IMR-90 (cell line): ENCODE measurements around the gene ROS1. TPM values are rescaled to one million over a fixed set of nuclear protein-coding genes. Genes with fewer than 3 reads are reported as not detected.

Experiments used
- ATAC-seq: fragments of 200-7000 bp; cut with Tn5 transposase; 2 replicates; pipeline ENCODE4 v1.9.1; 2020; ENCODE audit warnings: low read depth, mild to moderate bottlenecking, moderate library complexity
- BruUV-seq: library from RNA; stranded (reverse); fragments of 400-500 nt; replicated peaks from 2 replicates; lab custom pipeline; 2021; lab: Mats Ljungman, UMichigan
- CTCF ChIA-PET: fragments of 300-600 bp; formaldehyde crosslinking; extraction: SDS; loops from one replicate; lab custom pipeline; 2021; ENCODE audit warnings: antibody characterized with exemption; lab: Yijun Ruan, JAX
- POLR2A ChIA-PET: fragments of 300-600 bp; sonication (Branson Sonifier 250); formaldehyde crosslinking; loops from one replicate; lab custom pipeline; 2022; ENCODE audit warnings: antibody characterized with exemption; ENCODE audit not compliant: unreplicated experiment; lab: Charles Lee
- DNase-seq: peaks from one replicate; pipeline ENCODE4 v3.0.0; 2013
- H2AFZ ChIP-seq: replicated peaks from 2 replicates; pipeline ENCODE3; 2013; ENCODE audit warnings: low read length, mild to moderate bottlenecking; ENCODE audit not compliant: poor library complexity
- H2AK5ac ChIP-seq: 2 replicates; pipeline ENCODE4 v1.6.1; 2013; ENCODE audit warnings: low read depth, low read length, inconsistent platforms
- H2AK9ac ChIP-seq: replicated peaks from 2 replicates; pipeline ENCODE3; 2013; ENCODE audit warnings: mild to moderate bottlenecking, low read depth, low read length, moderate library complexity; ENCODE audit not compliant: poor library complexity
- H2BK120ac ChIP-seq: 2 replicates; pipeline ENCODE4 v1.6.1; 2013; ENCODE audit warnings: low read depth, low read length, inconsistent platforms
- H2BK15ac ChIP-seq: 3 replicates; pipeline ENCODE4 v1.6.1; 2013; ENCODE audit warnings: low read depth, low read length, inconsistent platforms
- H2BK20ac ChIP-seq: 2 replicates; pipeline ENCODE4 v1.6.1; 2013; ENCODE audit warnings: low read depth, mild to moderate bottlenecking, inconsistent platforms, low read length, moderate library complexity
- H2BK5ac ChIP-seq: 2 replicates; pipeline ENCODE4 v1.6.1; 2013; ENCODE audit warnings: mild to moderate bottlenecking, low read depth, low read length, inconsistent platforms; ENCODE audit not compliant: poor library complexity, severe bottlenecking
- H3K14ac ChIP-seq: replicated peaks from 2 replicates; pipeline ENCODE4 v1.6.1; 2013; ENCODE audit warnings: low read depth, low read length, inconsistent platforms
- H3K18ac ChIP-seq: 2 replicates; pipeline ENCODE4 v1.6.1; 2013; ENCODE audit warnings: low read depth, low read length, control low read depth
- H3K23ac ChIP-seq: 2 replicates; pipeline ENCODE4 v1.6.1; 2013; ENCODE audit warnings: low read depth, low read length, inconsistent platforms
- H3K27ac ChIP-seq: 2 replicates; pipeline ENCODE4 v1.5.1; 2013; ENCODE audit warnings: mild to moderate bottlenecking, control low read depth, low read length; ENCODE audit not compliant: insufficient read depth
- H3K27me3 ChIP-seq: 2 replicates; pipeline ENCODE4 v1.6.1; 2013; ENCODE audit warnings: low read length; ENCODE audit not compliant: control insufficient read depth, insufficient read depth
- H3K36me3 ChIP-seq: 2 replicates; pipeline ENCODE4 v1.6.1; 2013; ENCODE audit warnings: low read length, mixed read lengths; ENCODE audit not compliant: control insufficient read depth, insufficient read depth
- H3K4ac ChIP-seq: 2 replicates; pipeline ENCODE4 v1.6.1; 2013; ENCODE audit warnings: low read depth, low read length, inconsistent platforms
- H3K4me1 ChIP-seq: 2 replicates; pipeline ENCODE4 v1.6.1; 2013; ENCODE audit warnings: low read length, mixed read lengths; ENCODE audit not compliant: control insufficient read depth, insufficient read depth
- H3K4me2 ChIP-seq: 2 replicates; pipeline ENCODE4 v1.6.1; 2013; ENCODE audit warnings: low read depth, mild to moderate bottlenecking, control low read depth, low read length, moderate library complexity
- H3K4me3 ChIP-seq: 2 replicates; pipeline ENCODE4 v1.5.1; 2013; ENCODE audit warnings: low read depth, mild to moderate bottlenecking, control low read depth, low read length, moderate library complexity; ENCODE audit not compliant: insufficient read depth
- H3K56ac ChIP-seq: 2 replicates; pipeline ENCODE4 v1.6.1; 2013; ENCODE audit warnings: low read length, inconsistent platforms; ENCODE audit not compliant: insufficient read depth; ENCODE audit errors: extremely low read depth
- H3K79me1 ChIP-seq, 2 experiments: 2 replicates each; pipeline ENCODE4 v1.6.1; 2013; ENCODE audit warnings: low read length in 2 of 2, inconsistent platforms in 1 of 2, low read depth in 1 of 2
- H3K9ac ChIP-seq: 2 replicates; pipeline ENCODE4 v1.6.1; 2013; ENCODE audit warnings: low read depth, low read length, control low read depth
- H3K9me1 ChIP-seq: 2 replicates; pipeline ENCODE4 v1.6.1; 2013; ENCODE audit warnings: low read length, inconsistent platforms; ENCODE audit not compliant: insufficient read depth
- H3K9me3 ChIP-seq: 2 replicates; pipeline ENCODE4 v1.6.1; 2013; ENCODE audit warnings: low read length; ENCODE audit not compliant: control insufficient read depth, insufficient read depth
- H4K20me1 ChIP-seq: 2 replicates; pipeline ENCODE4 v1.6.1; 2013; ENCODE audit warnings: low read length, inconsistent platforms; ENCODE audit not compliant: insufficient read depth
- H4K5ac ChIP-seq: 2 replicates; pipeline ENCODE4 v1.6.1; 2013; ENCODE audit warnings: mild to moderate bottlenecking, low read depth, low read length, control low read depth
- H4K8ac ChIP-seq, 2 experiments: 2 replicates each; pipeline ENCODE4 v1.6.1; 2013; ENCODE audit warnings: low read depth in 2 of 2, low read length in 2 of 2, control low read depth in 1 of 2, inconsistent platforms in 1 of 2
- H4K91ac ChIP-seq: 2 replicates; pipeline ENCODE4 v1.6.1; 2013; ENCODE audit warnings: low read depth, low read length, inconsistent platforms; ENCODE audit not compliant: insufficient read depth
- BHLHE40 ChIP-seq: fragments of 150-350 bp; IDR thresholded peaks from 2 replicates; pipeline ENCODE4 v1.6.1; 2016; ENCODE audit warnings: mild to moderate bottlenecking, low read depth, low read length
- CEBPB ChIP-seq: IDR thresholded peaks from 2 replicates; pipeline ENCODE4 v1.6.1; 2012; ENCODE audit warnings: low read depth, low read length, improper control_type of control experiment
- WGBS, 2 experiments: methylation state at CpG; one replicate each; pipeline versions ENCODE4 v1.1.5 to v1.1.7; 2013; ENCODE audit warnings: missing lambda C conversion rate in 2 of 2; ENCODE audit not compliant: insufficient read length in 1 of 2; ENCODE audit errors: extremely low coverage in 2 of 2; 5-methylcytosine and 5-hydroxymethylcytosine counted together
- dilution Hi-C: fragments of 300-500 bp; cut with HindIII; formaldehyde crosslinking; loops from one replicate; pipeline ENCODE4 v1.14.3; 2018; ENCODE audit warnings: low sequenced_read_pairs; ENCODE audit not compliant: unreplicated experiment
- in situ Hi-C: fragments of 300-500 bp; cut with MboI; formaldehyde crosslinking; loops from 3 replicates; pipeline ENCODE4 v1.14.3; 2019; ENCODE audit warnings: low sequenced_read_pairs, inconsistent platforms, mixed read lengths
- intact Hi-C: fragments of 100-400 bp; cut with micrococcal nuclease; formaldehyde crosslinking; loops from 2 replicates; pipeline ENCODE4 v1.10.0; 2022
- polyA plus RNA-seq, 3 experiments: library from polyadenylated mRNA; depleted of rRNA; stranded (reverse); fragments of >200 nt; gene quantifications; 2 replicates each; pipeline ENCODE4 v1.2.3, GENCODE V29; 2012; ENCODE audit warnings: low replicate concordance in 1 of 3
- total RNA-seq: library from RNA; depleted of rRNA; stranded (reverse); fragments of >200 nt; gene quantifications from 2 replicates; pipeline ENCODE4 v1.2.3, GENCODE V29; 2012

The ROS1 gene
- total and polyA plus RNA-seq, 2 of the 4 experiments (the other 2 are of a cell fraction): under 0.01 to 0.03 TPM

- peak overlapping the region; percentile 39; the same call in 1 of the 3 replicates for H2BK15ac ChIP-seq
- H3K79me1 ChIP-seq: no peaks in the 10 kb centered on the region
- dilution Hi-C loops (no loop called here), in situ Hi-C loops (no loop called here), intact Hi-C loops (loop anchor here (2.0 kb wide), 1 partner anchor 31 kb away; the partner anchor contains the start of gene DCBLD1)
- H3K9me3 ChIP-seq: no peaks in the 10 kb centered on the region
- H2BK120ac ChIP-seq: peak overlapping the region; percentile 58
- 0 out of 2 replicates have a peak overlapping the region, but pooled peaks have one; percentile 18 for H3K4me2 ChIP-seq
- CTCF ChIA-PET: interaction anchor here (0.9 to 1.5 kb wide), 2 partner anchors 26 to 153 kb away, joined by 4 to 5 read pairs; no protein-coding TSS in a partner anchor
- no peaks in the 10 kb centered on the region for H3K27me3 ChIP-seq
- BruUV-seq: no TSS peak
- no peak overlapping the region for H3K56ac ChIP-seq
- no peak overlapping the region for H4K5ac ChIP-seq
- H2BK20ac ChIP-seq: peak overlapping the region; percentile 52; the same call in 1 of the 2 replicates
- H4K8ac ChIP-seq: peak overlapping the region; percentile 12 to 33; a peak in 2 of 4 replicates
- H3K9ac ChIP-seq: no peak overlapping the region
- POLR2A ChIA-PET: no interaction called here
- H2AK9ac ChIP-seq: no peak overlapping the region
- H2AFZ ChIP-seq: no peak overlapping the region
- no peak overlapping the region for H3K4me3 ChIP-seq
- no peak for TF ChIP-seq BHLHE40
- TF ChIP-seq CEBPB: peak; percentile 68
- no peak overlapping the region for H3K27ac ChIP-seq
- H3K9me1 ChIP-seq: peaks cover 12% of the 10 kb centered on the region
- H3K36me3 ChIP-seq: no peaks in the 10 kb centered on the region
- H3K4ac ChIP-seq: peak overlapping the region; percentile 34; the same call in 1 of the 2 replicates
- no peak overlapping the region; the same call in 1 of the 2 replicates for H4K91ac ChIP-seq
- H2AK5ac ChIP-seq: peak overlapping the region; percentile 56; the same call in 1 of the 2 replicates
- H3K4me1 ChIP-seq: peaks cover 12% of the 10 kb centered on the region
- H3K18ac ChIP-seq: no peak overlapping the region
- H4K20me1 ChIP-seq: no peaks in the 10 kb centered on the region
- WGBS, 2 experiments: no CpG with 5 or more reads among the region's 5 CpGs
- H2BK5ac ChIP-seq: peak overlapping the region; percentile 9
- DNase-seq (peak; percentile 43), ATAC-seq (peak; percentile 13; the same call in 1 of the 2 replicates)
- peak overlapping the region; percentile 61 for H3K14ac ChIP-seq
- H3K23ac ChIP-seq: peak overlapping the region; percentile 59; the same call in 1 of the 2 replicates
These were observed 25.9 kb upstream of the ROS1 start for GRCh38 chr6:117451671-117452070.
